Right lobe of liver (tissue), 4 donors: ENCODE data around the gene REXO4.

Source experiments
- CTCF ChIP-seq, 4 donors: fragments of 200-600 bp in 3 of 4; fragments of 450-650 bp in 1 of 4; IDR thresholded peaks; one replicate each; pipeline versions ENCODE4 v1.5.1 to v1.8.0; 2016 to 2022; ENCODE audit warnings: antibody characterized with exemption in 4 of 4, mild to moderate bottlenecking in 2 of 4
- POLR2A ChIP-seq: fragments of 450-650 bp; IDR thresholded peaks from one replicate; pipeline ENCODE4 v1.6.1; 2017; ENCODE audit warnings: antibody characterized with exemption, mild to moderate bottlenecking
- donor health status: DM: no; HTN: no; CAD: no.
- donor health status: DM: no; HTN: no; CAD: no.
- donor health status: DM: no; HTN: yes; CAD: no.

GRCh38 chr9:133465984-133466383, 48.2 kb upstream of the REXO4 start:
- TF ChIP-seq POLR2A (no peak), CTCF (IDR thresholded peaks at IDR 0.05) (no peak)
